IMR-90 (cell line): ENCODE results near the gene PNCK. TPM values are rescaled to one million over a fixed set of nuclear protein-coding genes. Genes with fewer than 3 reads are reported as not detected.

Experiments
- ATAC-seq: fragments of 200-7000 bp; cut with Tn5 transposase; 2 replicates; pipeline ENCODE4 v1.9.1; 2020; ENCODE audit warnings: low read depth, mild to moderate bottlenecking, moderate library complexity
- BruUV-seq: library from RNA; stranded (reverse); fragments of 400-500 nt; replicated peaks from 2 replicates; lab custom pipeline; 2021; lab: Mats Ljungman, UMichigan
- CTCF ChIA-PET: fragments of 300-600 bp; formaldehyde crosslinking; extraction: SDS; loops from one replicate; lab custom pipeline; 2021; ENCODE audit warnings: antibody characterized with exemption; lab: Yijun Ruan, JAX
- POLR2A ChIA-PET: fragments of 300-600 bp; sonication (Branson Sonifier 250); formaldehyde crosslinking; loops from one replicate; lab custom pipeline; 2022; ENCODE audit warnings: antibody characterized with exemption; ENCODE audit not compliant: unreplicated experiment; lab: Charles Lee
- DNase-seq: peaks from one replicate; pipeline ENCODE4 v3.0.0; 2013
- H2AFZ ChIP-seq: replicated peaks from 2 replicates; pipeline ENCODE3; 2013; ENCODE audit warnings: low read length, mild to moderate bottlenecking; ENCODE audit not compliant: poor library complexity
- H2AK5ac ChIP-seq: 2 replicates; pipeline ENCODE4 v1.6.1; 2013; ENCODE audit warnings: low read depth, low read length, inconsistent platforms
- H2AK9ac ChIP-seq: replicated peaks from 2 replicates; pipeline ENCODE3; 2013; ENCODE audit warnings: mild to moderate bottlenecking, low read depth, low read length, moderate library complexity; ENCODE audit not compliant: poor library complexity
- H2BK120ac ChIP-seq: 2 replicates; pipeline ENCODE4 v1.6.1; 2013; ENCODE audit warnings: low read depth, low read length, inconsistent platforms
- H2BK15ac ChIP-seq: 3 replicates; pipeline ENCODE4 v1.6.1; 2013; ENCODE audit warnings: low read depth, low read length, inconsistent platforms
- H2BK20ac ChIP-seq: 2 replicates; pipeline ENCODE4 v1.6.1; 2013; ENCODE audit warnings: low read depth, mild to moderate bottlenecking, inconsistent platforms, low read length, moderate library complexity
- H2BK5ac ChIP-seq: 2 replicates; pipeline ENCODE4 v1.6.1; 2013; ENCODE audit warnings: mild to moderate bottlenecking, low read depth, low read length, inconsistent platforms; ENCODE audit not compliant: poor library complexity, severe bottlenecking
- H3K14ac ChIP-seq: replicated peaks from 2 replicates; pipeline ENCODE4 v1.6.1; 2013; ENCODE audit warnings: low read depth, low read length, inconsistent platforms
- H3K18ac ChIP-seq: 2 replicates; pipeline ENCODE4 v1.6.1; 2013; ENCODE audit warnings: low read depth, low read length, control low read depth
- H3K23ac ChIP-seq: 2 replicates; pipeline ENCODE4 v1.6.1; 2013; ENCODE audit warnings: low read depth, low read length, inconsistent platforms
- H3K27ac ChIP-seq: 2 replicates; pipeline ENCODE4 v1.5.1; 2013; ENCODE audit warnings: mild to moderate bottlenecking, control low read depth, low read length; ENCODE audit not compliant: insufficient read depth
- H3K27me3 ChIP-seq: 2 replicates; pipeline ENCODE4 v1.6.1; 2013; ENCODE audit warnings: low read length; ENCODE audit not compliant: control insufficient read depth, insufficient read depth
- H3K36me3 ChIP-seq: 2 replicates; pipeline ENCODE4 v1.6.1; 2013; ENCODE audit warnings: low read length, mixed read lengths; ENCODE audit not compliant: control insufficient read depth, insufficient read depth
- H3K4ac ChIP-seq: 2 replicates; pipeline ENCODE4 v1.6.1; 2013; ENCODE audit warnings: low read depth, low read length, inconsistent platforms
- H3K4me1 ChIP-seq: 2 replicates; pipeline ENCODE4 v1.6.1; 2013; ENCODE audit warnings: low read length, mixed read lengths; ENCODE audit not compliant: control insufficient read depth, insufficient read depth
- H3K4me2 ChIP-seq: 2 replicates; pipeline ENCODE4 v1.6.1; 2013; ENCODE audit warnings: low read depth, mild to moderate bottlenecking, control low read depth, low read length, moderate library complexity
- H3K4me3 ChIP-seq: 2 replicates; pipeline ENCODE4 v1.5.1; 2013; ENCODE audit warnings: low read depth, mild to moderate bottlenecking, control low read depth, low read length, moderate library complexity; ENCODE audit not compliant: insufficient read depth
- H3K56ac ChIP-seq: 2 replicates; pipeline ENCODE4 v1.6.1; 2013; ENCODE audit warnings: low read length, inconsistent platforms; ENCODE audit not compliant: insufficient read depth; ENCODE audit errors: extremely low read depth
- H3K79me1 ChIP-seq, 2 experiments: 2 replicates each; pipeline ENCODE4 v1.6.1; 2013; ENCODE audit warnings: low read length in 2 of 2, inconsistent platforms in 1 of 2, low read depth in 1 of 2
- H3K9ac ChIP-seq: 2 replicates; pipeline ENCODE4 v1.6.1; 2013; ENCODE audit warnings: low read depth, low read length, control low read depth
- H3K9me1 ChIP-seq: 2 replicates; pipeline ENCODE4 v1.6.1; 2013; ENCODE audit warnings: low read length, inconsistent platforms; ENCODE audit not compliant: insufficient read depth
- H3K9me3 ChIP-seq: 2 replicates; pipeline ENCODE4 v1.6.1; 2013; ENCODE audit warnings: low read length; ENCODE audit not compliant: control insufficient read depth, insufficient read depth
- H4K20me1 ChIP-seq: 2 replicates; pipeline ENCODE4 v1.6.1; 2013; ENCODE audit warnings: low read length, inconsistent platforms; ENCODE audit not compliant: insufficient read depth
- H4K5ac ChIP-seq: 2 replicates; pipeline ENCODE4 v1.6.1; 2013; ENCODE audit warnings: mild to moderate bottlenecking, low read depth, low read length, control low read depth
- H4K8ac ChIP-seq, 2 experiments: 2 replicates each; pipeline ENCODE4 v1.6.1; 2013; ENCODE audit warnings: low read depth in 2 of 2, low read length in 2 of 2, control low read depth in 1 of 2, inconsistent platforms in 1 of 2
- H4K91ac ChIP-seq: 2 replicates; pipeline ENCODE4 v1.6.1; 2013; ENCODE audit warnings: low read depth, low read length, inconsistent platforms; ENCODE audit not compliant: insufficient read depth
- BHLHE40 ChIP-seq: fragments of 150-350 bp; IDR thresholded peaks from 2 replicates; pipeline ENCODE4 v1.6.1; 2016; ENCODE audit warnings: mild to moderate bottlenecking, low read depth, low read length
- CEBPB ChIP-seq: IDR thresholded peaks from 2 replicates; pipeline ENCODE4 v1.6.1; 2012; ENCODE audit warnings: low read depth, low read length, improper control_type of control experiment
- CHD1 ChIP-seq: IDR thresholded peaks from 2 replicates; pipeline ENCODE4 v1.6.1; 2012; ENCODE audit warnings: low read depth, low read length, improper control_type of control experiment
- FOS ChIP-seq: fragments of 150-350 bp; IDR thresholded peaks from 2 replicates; pipeline ENCODE4 v1.6.1; 2016; ENCODE audit warnings: low read depth, low read length
- MAFK ChIP-seq: IDR thresholded peaks from 2 replicates; pipeline ENCODE4 v1.6.1; 2012; ENCODE audit warnings: low read depth, low read length, improper control_type of control experiment
- MAZ ChIP-seq: IDR thresholded peaks from 2 replicates; pipeline ENCODE4 v1.6.1; 2012; ENCODE audit warnings: low read depth, mild to moderate bottlenecking, low read length, improper control_type of control experiment, moderate library complexity, borderline replicate concordance
- MXI1 ChIP-seq: IDR thresholded peaks from 2 replicates; pipeline ENCODE4 v1.6.1; 2012; ENCODE audit warnings: low read depth, mild to moderate bottlenecking, low read length, moderate library complexity, borderline replicate concordance
- NFE2L2 ChIP-seq: fragments of 150-350 bp; IDR thresholded peaks from 2 replicates; pipeline ENCODE4 v1.6.1; 2016; ENCODE audit warnings: low read depth, mild to moderate bottlenecking, low read length
- POLR2A ChIP-seq: IDR thresholded peaks from 2 replicates; pipeline ENCODE4 v1.6.1; 2012; ENCODE audit warnings: mild to moderate bottlenecking, low read depth, low read length
- RAD21 ChIP-seq: IDR thresholded peaks from 2 replicates; pipeline ENCODE4 v1.6.1; 2012; ENCODE audit warnings: low read length, improper control_type of control experiment
- RCOR1 ChIP-seq: IDR thresholded peaks from 2 replicates; pipeline ENCODE4 v1.6.1; 2012; ENCODE audit warnings: mild to moderate bottlenecking, low read length, improper control_type of control experiment; ENCODE audit not compliant: insufficient replicate concordance
- RFX5 ChIP-seq: IDR thresholded peaks from 2 replicates; pipeline ENCODE4 v1.8.0; 2012; ENCODE audit warnings: low read depth, mild to moderate bottlenecking, low read length, moderate library complexity
- SMC3 ChIP-seq: fragments of 150-350 bp; IDR thresholded peaks from 2 replicates; pipeline ENCODE4 v1.6.1; 2016; ENCODE audit warnings: low read depth, mild to moderate bottlenecking, antibody characterized with exemption, low read length, moderate library complexity
- WGBS, 2 experiments: methylation state at CpG; one replicate each; pipeline versions ENCODE4 v1.1.5 to v1.1.7; 2013; ENCODE audit warnings: missing lambda C conversion rate in 2 of 2; ENCODE audit not compliant: insufficient read length in 1 of 2; ENCODE audit errors: extremely low coverage in 2 of 2; 5-methylcytosine and 5-hydroxymethylcytosine counted together
- dilution Hi-C: fragments of 300-500 bp; cut with HindIII; formaldehyde crosslinking; loops from one replicate; pipeline ENCODE4 v1.14.3; 2018; ENCODE audit warnings: low sequenced_read_pairs; ENCODE audit not compliant: unreplicated experiment
- in situ Hi-C: fragments of 300-500 bp; cut with MboI; formaldehyde crosslinking; loops from 3 replicates; pipeline ENCODE4 v1.14.3; 2019; ENCODE audit warnings: low sequenced_read_pairs, inconsistent platforms, mixed read lengths
- intact Hi-C: fragments of 100-400 bp; cut with micrococcal nuclease; formaldehyde crosslinking; loops from 2 replicates; pipeline ENCODE4 v1.10.0; 2022
- polyA plus RNA-seq, 3 experiments: library from polyadenylated mRNA; depleted of rRNA; stranded (reverse); fragments of >200 nt; gene quantifications; 2 replicates each; pipeline ENCODE4 v1.2.3, GENCODE V29; 2012; ENCODE audit warnings: low replicate concordance in 1 of 3
- total RNA-seq: library from RNA; depleted of rRNA; stranded (reverse); fragments of >200 nt; gene quantifications from 2 replicates; pipeline ENCODE4 v1.2.3, GENCODE V29; 2012
- TF ChIP-seq, protein P1 (sequence below): fragments of 150-350 bp; IDR thresholded peaks from 2 replicates; pipeline ENCODE4 v1.6.1; 2016; ENCODE audit warnings: low read depth, mild to moderate bottlenecking, low read length, moderate library complexity, borderline replicate concordance
- TF ChIP-seq, protein P2 (sequence below): conservative IDR thresholded peaks from 2 replicates; pipeline ENCODE4 v1.5.1; 2012; ENCODE audit warnings: mild to moderate bottlenecking, low read depth, low read length, improper control_type of control experiment
- TF ChIP-seq, protein P3 (sequence below): fragments of 150-350 bp; IDR thresholded peaks from 2 replicates; pipeline ENCODE4 v1.6.1; 2017; ENCODE audit warnings: mild to moderate bottlenecking, antibody characterized with exemption, low read length, low read depth

The PNCK gene
- total and polyA plus RNA-seq, 2 of the 4 experiments (the other 2 are of a cell fraction), result 0.18 to 0.22 TPM

DNA sequence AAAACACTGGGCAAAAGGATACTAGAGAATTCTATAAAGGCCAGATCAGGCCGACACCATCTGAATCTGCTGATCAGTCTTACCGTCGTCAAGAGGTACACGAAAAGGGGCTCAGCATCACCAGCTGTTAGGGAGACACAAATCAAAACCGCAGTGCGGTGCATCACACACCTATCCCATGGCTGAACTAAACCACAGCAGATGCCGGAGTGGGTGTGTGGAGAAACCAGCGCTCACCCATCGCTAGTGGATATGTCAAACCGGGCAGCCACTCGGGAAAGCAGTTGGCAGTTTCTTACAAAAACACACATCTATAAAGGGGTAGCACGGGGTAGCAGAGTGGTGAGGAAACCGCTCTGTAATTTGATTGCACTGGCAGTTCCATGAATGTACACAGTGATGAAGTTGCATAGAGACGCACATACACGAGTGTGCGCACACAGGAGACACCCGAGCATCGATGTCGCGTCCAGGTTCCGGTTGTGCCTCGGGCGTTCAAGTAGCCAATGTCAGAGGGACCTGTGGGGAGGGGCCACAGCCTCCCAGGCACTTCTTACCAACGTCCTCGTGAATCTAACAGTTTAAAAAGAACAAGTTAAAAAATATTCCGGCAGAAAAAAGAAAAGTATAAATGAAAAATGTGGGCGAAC, 51.5 kb downstream of the PNCK start:
- H3K14ac ChIP-seq, result no peak overlapping the region
- no peak overlapping the region for H2BK20ac ChIP-seq
- H3K36me3 ChIP-seq, result no peaks in the 10 kb centered on the region
- H3K4me1 ChIP-seq, result no peaks in the 10 kb centered on the region
- no TSS peak for BruUV-seq
- no peak overlapping the region for H3K56ac ChIP-seq
- 75% methylated on average over 6 of the region's 27 CpGs; no CpG with 5 or more reads in 1 of the 2 experiments for WGBS, 2 experiments
- no peak overlapping the region for H3K4me2 ChIP-seq
- DNase-seq, result no peak
- TF ChIP-seq MAZ (no peak), POLR2A (no peak), NFE2L2 (no peak), RFX5 (no peak), CHD1 (no peak), CEBPB (no peak), MXI1 (no peak), SMC3 (no peak), RAD21 (no peak), FOS (no peak), MAFK (no peak), BHLHE40 (no peak), RCOR1 (no peak)
- TF ChIP-seq, protein P1, sequence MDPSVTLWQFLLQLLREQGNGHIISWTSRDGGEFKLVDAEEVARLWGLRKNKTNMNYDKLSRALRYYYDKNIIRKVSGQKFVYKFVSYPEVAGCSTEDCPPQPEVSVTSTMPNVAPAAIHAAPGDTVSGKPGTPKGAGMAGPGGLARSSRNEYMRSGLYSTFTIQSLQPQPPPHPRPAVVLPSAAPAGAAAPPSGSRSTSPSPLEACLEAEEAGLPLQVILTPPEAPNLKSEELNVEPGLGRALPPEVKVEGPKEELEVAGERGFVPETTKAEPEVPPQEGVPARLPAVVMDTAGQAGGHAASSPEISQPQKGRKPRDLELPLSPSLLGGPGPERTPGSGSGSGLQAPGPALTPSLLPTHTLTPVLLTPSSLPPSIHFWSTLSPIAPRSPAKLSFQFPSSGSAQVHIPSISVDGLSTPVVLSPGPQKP, result no peak
- TF ChIP-seq, protein P2, sequence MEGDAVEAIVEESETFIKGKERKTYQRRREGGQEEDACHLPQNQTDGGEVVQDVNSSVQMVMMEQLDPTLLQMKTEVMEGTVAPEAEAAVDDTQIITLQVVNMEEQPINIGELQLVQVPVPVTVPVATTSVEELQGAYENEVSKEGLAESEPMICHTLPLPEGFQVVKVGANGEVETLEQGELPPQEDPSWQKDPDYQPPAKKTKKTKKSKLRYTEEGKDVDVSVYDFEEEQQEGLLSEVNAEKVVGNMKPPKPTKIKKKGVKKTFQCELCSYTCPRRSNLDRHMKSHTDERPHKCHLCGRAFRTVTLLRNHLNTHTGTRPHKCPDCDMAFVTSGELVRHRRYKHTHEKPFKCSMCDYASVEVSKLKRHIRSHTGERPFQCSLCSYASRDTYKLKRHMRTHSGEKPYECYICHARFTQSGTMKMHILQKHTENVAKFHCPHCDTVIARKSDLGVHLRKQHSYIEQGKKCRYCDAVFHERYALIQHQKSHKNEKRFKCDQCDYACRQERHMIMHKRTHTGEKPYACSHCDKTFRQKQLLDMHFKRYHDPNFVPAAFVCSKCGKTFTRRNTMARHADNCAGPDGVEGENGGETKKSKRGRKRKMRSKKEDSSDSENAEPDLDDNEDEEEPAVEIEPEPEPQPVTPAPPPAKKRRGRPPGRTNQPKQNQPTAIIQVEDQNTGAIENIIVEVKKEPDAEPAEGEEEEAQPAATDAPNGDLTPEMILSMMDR, result no peak
- TF ChIP-seq, protein P3, sequence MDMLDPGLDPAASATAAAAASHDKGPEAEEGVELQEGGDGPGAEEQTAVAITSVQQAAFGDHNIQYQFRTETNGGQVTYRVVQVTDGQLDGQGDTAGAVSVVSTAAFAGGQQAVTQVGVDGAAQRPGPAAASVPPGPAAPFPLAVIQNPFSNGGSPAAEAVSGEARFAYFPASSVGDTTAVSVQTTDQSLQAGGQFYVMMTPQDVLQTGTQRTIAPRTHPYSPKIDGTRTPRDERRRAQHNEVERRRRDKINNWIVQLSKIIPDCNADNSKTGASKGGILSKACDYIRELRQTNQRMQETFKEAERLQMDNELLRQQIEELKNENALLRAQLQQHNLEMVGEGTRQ, result no peak
- no peak overlapping the region for H3K27ac ChIP-seq
- no peak overlapping the region for H2AK9ac ChIP-seq
- H3K9ac ChIP-seq, result no peak overlapping the region
- dilution Hi-C loops, result no loop called here
- peaks cover 16% of the 10 kb centered on the region for H3K27me3 ChIP-seq
- in situ Hi-C loops, result no loop called here
- H4K5ac ChIP-seq, result no peak overlapping the region
- H3K79me1 ChIP-seq, result no peaks in the 10 kb centered on the region
- no peak overlapping the region for H3K4me3 ChIP-seq
- no peak overlapping the region for H2BK5ac ChIP-seq
- H2BK120ac ChIP-seq, result no peak overlapping the region
- H4K8ac ChIP-seq, result no peak overlapping the region
- H3K4ac ChIP-seq, result no peak overlapping the region
- H2AFZ ChIP-seq, result no peak overlapping the region
- no peak overlapping the region for H2BK15ac ChIP-seq
- no peak overlapping the region for H3K23ac ChIP-seq
- intact Hi-C loops, result no loop called here
- CTCF ChIA-PET, result interaction anchor here (1.2 kb wide), 1 partner anchor 13 kb away, joined by 4 read pairs; no protein-coding TSS in a partner anchor
- H4K20me1 ChIP-seq, result no peaks in the 10 kb centered on the region
- POLR2A ChIA-PET, result no interaction called here
- no peaks in the 10 kb centered on the region; the same call in 1 of the 2 replicates for H3K9me3 ChIP-seq
- no peak for ATAC-seq
- H2AK5ac ChIP-seq, result no peak overlapping the region
- H4K91ac ChIP-seq, result no peak overlapping the region
- no peak overlapping the region for H3K18ac ChIP-seq
- H3K9me1 ChIP-seq, result no peaks in the 10 kb centered on the region
